Choroid plexus epithelial cell (primary cell): ENCODE results near the gene PIP4K2A.
A peak's percentile ranks its signal among the peaks of the same experiment; 100 is the strongest.

Experiments
- DNase-seq: peaks from one replicate; pipeline ENCODE4 v3.0.0-alpha.2; 2010; ENCODE audit warnings: low read depth
- H3K4me3 ChIP-seq: 2 replicates; pipeline ENCODE4 v1.5.1; 2011; ENCODE audit warnings: low read depth, mild to moderate bottlenecking, control low read depth, low read length, moderate library complexity
- CTCF ChIP-seq: conservative IDR thresholded peaks from 2 replicates; pipeline ENCODE4 v1.5.1; 2011; ENCODE audit warnings: low read depth, mild to moderate bottlenecking, control low read depth, inconsistent platforms, low read length, moderate library complexity

PIP4K2A gene

GRCh38 chr10:22568928-22569327 is 145.4 kb downstream of the PIP4K2A start:
- H3K4me3 ChIP-seq = no peak overlapping the region
- no peak for TF ChIP-seq CTCF
- DNase-seq = no peak

DNA sequence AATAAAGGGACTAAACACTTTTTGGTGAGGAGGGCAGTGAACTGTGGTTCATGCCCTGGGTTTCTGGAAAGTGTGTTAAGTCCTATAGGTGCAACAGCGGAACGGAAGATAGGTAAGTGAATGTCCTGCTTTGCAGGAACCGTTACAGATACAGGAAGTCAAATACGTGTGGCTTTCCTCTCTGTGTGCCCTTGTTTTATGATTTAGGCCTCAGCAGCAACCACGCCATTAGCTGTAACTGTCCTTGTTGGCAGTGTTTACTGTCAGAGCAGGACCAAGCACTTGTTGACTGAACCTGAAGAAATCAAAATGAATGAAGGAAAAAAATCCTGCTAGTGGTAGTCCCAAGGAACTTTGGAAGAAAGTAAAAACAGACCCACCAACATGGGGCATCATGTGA is 150.3 kb downstream of the PIP4K2A start:
- no peak for DNase-seq
- no peak overlapping the region for H3K4me3 ChIP-seq
- TF ChIP-seq CTCF = no peak

GRCh38 chr10:22561909-22562308 is 152.5 kb downstream of the PIP4K2A start:
- DNase-seq = no peak
- TF ChIP-seq CTCF = no peak
- H3K4me3 ChIP-seq = no peak overlapping the region

- DNase-seq = no peak
- TF ChIP-seq CTCF = peak; percentile 2
These were observed 153.5 kb downstream of the PIP4K2A start for GRCh38 chr10:22560913-22561239.

DNA sequence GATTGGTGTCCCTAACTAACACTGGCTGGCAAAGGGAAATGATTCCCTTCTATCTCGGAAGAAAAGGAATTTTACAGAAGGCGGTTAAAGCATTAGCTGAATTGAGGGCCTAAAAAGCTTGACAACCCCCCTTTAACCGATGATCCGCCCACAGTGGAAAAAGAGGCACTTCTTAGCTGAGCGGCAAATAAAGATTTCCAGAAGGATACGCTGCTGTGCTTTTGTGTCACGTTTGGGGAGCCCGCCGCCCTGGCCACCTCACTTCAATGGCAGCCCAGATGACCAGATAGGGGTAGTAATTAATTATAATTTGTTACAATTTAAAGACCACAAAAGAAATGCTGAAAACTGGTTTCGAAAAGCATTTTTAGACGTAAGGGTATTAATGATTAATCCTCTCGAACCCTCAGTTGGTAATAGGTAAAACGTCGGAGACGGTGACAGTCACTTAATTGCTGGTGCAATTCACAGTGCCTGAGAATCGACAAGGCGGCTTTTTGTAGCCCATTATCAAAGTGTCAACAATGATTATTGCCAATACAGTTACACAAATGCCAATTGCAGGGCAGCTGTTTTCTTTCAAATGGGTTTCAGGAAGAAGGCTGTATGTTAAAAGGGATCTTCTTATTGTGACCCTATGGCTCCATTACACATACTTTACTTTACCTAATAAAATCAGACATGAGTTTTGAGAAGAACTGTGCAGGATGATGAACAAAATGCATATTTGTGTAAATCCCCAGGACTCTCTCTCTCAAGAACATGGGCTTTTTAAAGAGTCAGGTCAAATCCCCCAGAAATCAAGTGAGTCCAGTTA is 154.1 kb downstream of the PIP4K2A start:
- H3K4me3 ChIP-seq = no peak overlapping the region
- DNase-seq = peak; percentile 22
- TF ChIP-seq CTCF = no peak

More at GRCh38 chr10:22560913-22561239, 153.5 kb downstream of the PIP4K2A start:
- H3K4me3 ChIP-seq = no peak overlapping the region

DNA sequence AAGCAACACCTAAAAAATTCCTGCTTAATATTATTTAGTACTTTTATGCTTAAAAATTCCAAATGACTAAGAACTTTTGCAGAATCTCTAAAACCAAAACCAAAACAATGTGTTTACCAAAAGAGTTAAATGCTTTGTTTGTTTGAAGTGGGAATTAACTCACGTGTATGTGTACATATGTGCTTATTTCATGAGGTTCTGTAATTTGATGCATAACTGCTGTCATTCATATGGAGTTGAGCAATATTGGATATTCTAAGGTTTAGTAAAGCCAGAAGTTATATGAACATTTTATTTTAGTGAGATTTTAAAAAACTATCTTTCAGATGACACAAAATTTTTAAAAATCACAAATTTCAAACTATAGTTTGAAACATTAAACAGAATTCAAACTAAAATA is 157.1 kb downstream of the PIP4K2A start:
- DNase-seq = peak; percentile 25
- TF ChIP-seq CTCF = no peak
- no peak overlapping the region for H3K4me3 ChIP-seq

GRCh38 chr10:22556774-22557173 is 157.6 kb downstream of the PIP4K2A start:
- H3K4me3 ChIP-seq = no peak overlapping the region
- no peak for TF ChIP-seq CTCF
- no peak for DNase-seq
